HepG2 (cell line): ENCODE measurements around the gene RAD51AP1. TPM values are rescaled to one million over a fixed set of nuclear protein-coding genes. Genes with fewer than 3 reads are reported as not detected.

Experiments used
- CHCHD3 ChIP-seq: sonication (generic); formaldehyde crosslinking; IDR thresholded peaks from 2 replicates; pipeline ENCODE4 v1.8.0; 2022; ENCODE audit warnings: mild to moderate bottlenecking, missing genetic modification reagents, moderate library complexity
- HBP1 ChIP-seq: IDR thresholded peaks from 2 replicates; pipeline ENCODE4 v1.6.1; 2016; ENCODE audit warnings: low read depth, control low read depth
- KAT7 ChIP-seq: IDR thresholded peaks from 2 replicates; pipeline ENCODE4 v1.6.1; 2018; ENCODE audit warnings: borderline replicate concordance, missing compliant biosample characterization
- NFKBIZ ChIP-seq: IDR thresholded peaks from 2 replicates; pipeline ENCODE4 v1.6.1; 2018; ENCODE audit warnings: missing genetic modification reagents, missing compliant biosample characterization
- RARG ChIP-seq: sonication (generic); formaldehyde crosslinking; IDR thresholded peaks from 2 replicates; pipeline ENCODE4 v1.4.0; 2020; ENCODE audit warnings: low read depth, mild to moderate bottlenecking, missing genetic modification reagents
- RFXANK ChIP-seq: IDR thresholded peaks from 2 replicates; pipeline ENCODE4 v1.6.1; 2016
- SIX1 ChIP-seq: sonication (generic); formaldehyde crosslinking; IDR thresholded peaks from 2 replicates; pipeline ENCODE4 v1.4.0; 2020; ENCODE audit warnings: missing genetic modification reagents, borderline replicate concordance
- SP1 ChIP-seq, 2 experiments: fragments of 450-650 bp in 1 of 2; sonication (generic) in 1 of 2; formaldehyde crosslinking in 1 of 2; IDR thresholded peaks; 2 replicates each; pipeline versions ENCODE4 v1.4.0 to v1.6.1; 2016 to 2020; ENCODE audit warnings: missing genetic modification reagents in 1 of 2
- SUZ12 ChIP-seq: fragments of 150-350 bp; IDR thresholded peaks from 2 replicates; pipeline ENCODE4 v1.6.1; 2014; ENCODE audit warnings: low read depth, low read length
- ZBTB42 ChIP-seq: sonication (generic); formaldehyde crosslinking; IDR thresholded peaks from 2 replicates; pipeline ENCODE4 v1.5.0; 2020; ENCODE audit warnings: mild to moderate bottlenecking, missing genetic modification reagents
- ZMYM4 ChIP-seq: sonication (generic); formaldehyde crosslinking; IDR thresholded peaks from 2 replicates; pipeline ENCODE4 v1.8.1; 2023; ENCODE audit warnings: mild to moderate bottlenecking, missing genetic modification reagents
- ZNF180 ChIP-seq: sonication (generic); formaldehyde crosslinking; IDR thresholded peaks from 2 replicates; pipeline ENCODE4 v1.4.0; 2020; ENCODE audit warnings: low read depth, missing genetic modification reagents, borderline replicate concordance
- ZNF225 ChIP-seq: sonication (generic); formaldehyde crosslinking; IDR thresholded peaks from 2 replicates; pipeline ENCODE4 v1.4.0; 2020; ENCODE audit warnings: mild to moderate bottlenecking, missing genetic modification reagents
- ZNF550 ChIP-seq: sonication (generic); formaldehyde crosslinking; IDR thresholded peaks from 2 replicates; pipeline ENCODE4 v1.4.0; 2020; ENCODE audit warnings: mild to moderate bottlenecking, missing genetic modification reagents, borderline replicate concordance
- ZNF615 ChIP-seq: sonication (generic); formaldehyde crosslinking; IDR thresholded peaks from 2 replicates; pipeline ENCODE4 v1.5.0; 2020; ENCODE audit warnings: mild to moderate bottlenecking, missing genetic modification reagents, borderline replicate concordance
- ZNF883 ChIP-seq: sonication (generic); formaldehyde crosslinking; IDR thresholded peaks from 2 replicates; pipeline ENCODE4 v1.5.1; 2020; ENCODE audit warnings: mild to moderate bottlenecking, missing genetic modification reagents; ENCODE audit errors: not compliant biosample characterization
- ZZZ3 ChIP-seq: sonication (generic); formaldehyde crosslinking; IDR thresholded peaks from 2 replicates; pipeline ENCODE4 v1.4.0; 2020; ENCODE audit warnings: missing genetic modification reagents, mild to moderate bottlenecking, borderline replicate concordance
- polyA plus RNA-seq, 8 experiments: library from polyadenylated mRNA; depleted of rRNA in 3 of 8; stranded (reverse) in 7 of 8; unstranded in 1 of 8; fragments of >200 nt; fragmentation: Illumina TruSeq in 4 of 8; extraction: Trizol in 4 of 8; gene quantifications; 2 replicates each; pipeline versions ENCODE4 v1.2.1 to v1.2.3, GENCODE V29; 2011 to 2016; ENCODE audit warnings: low read depth in 4 of 8, missing spikeins in 1 of 8, mixed read lengths in 1 of 8; ENCODE audit not compliant: insufficient read depth in 1 of 8
- total RNA-seq, 5 experiments: library from RNA; depleted of rRNA; stranded (reverse); fragments of >200 nt; fragmentation: Illumina TruSeq; extraction: Trizol; gene quantifications; 2 replicates each; pipeline ENCODE4 v1.2.3, GENCODE V29; 2016; ENCODE audit warnings: low read depth in 1 of 5
- TF ChIP-seq, protein P1 (sequence below): sonication (generic); formaldehyde crosslinking; IDR thresholded peaks from 2 replicates; pipeline ENCODE4 v1.4.0; 2020; ENCODE audit warnings: missing genetic modification reagents
- TF ChIP-seq, protein P2 (sequence below): sonication (generic); formaldehyde crosslinking; IDR thresholded peaks from 2 replicates; pipeline ENCODE4 v1.8.1; 2023; ENCODE audit warnings: mild to moderate bottlenecking, missing genetic modification reagents
- TF ChIP-seq, protein P3 (sequence below): sonication (generic); formaldehyde crosslinking; IDR thresholded peaks from 2 replicates; pipeline ENCODE4 v1.4.0; 2020; ENCODE audit warnings: missing genetic modification reagents, borderline replicate concordance

RAD51AP1 gene
- total and polyA plus RNA-seq, 2 of the 13 experiments (the other 11 are each of a cell fraction or from before 2014, with no cell fraction given): 16.6 to 49.3 TPM

DNA sequence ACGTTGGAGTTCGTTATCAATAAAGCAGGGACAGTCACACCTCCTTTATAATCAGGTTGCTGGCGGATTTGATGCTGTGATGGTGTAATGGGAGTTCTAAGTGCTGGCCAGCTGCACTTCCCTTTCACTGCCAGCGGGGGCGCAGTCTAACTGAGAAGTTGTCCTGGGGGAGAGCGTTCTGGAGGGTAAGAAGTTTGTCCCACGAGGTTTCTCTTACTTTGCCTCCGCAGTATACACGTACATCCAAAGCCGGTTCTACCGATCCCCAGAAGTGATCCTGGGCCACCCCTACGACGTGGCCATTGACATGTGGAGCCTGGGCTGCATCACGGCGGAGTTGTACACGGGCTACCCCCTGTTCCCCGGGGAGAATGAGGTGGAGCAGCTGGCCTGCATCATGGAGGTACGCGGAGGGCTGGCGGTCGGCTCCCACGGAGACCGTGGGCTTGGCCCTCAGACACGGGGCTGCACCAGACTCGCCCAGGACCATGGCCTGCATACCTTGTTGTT, 66.0 kb downstream of the RAD51AP1 start (continued):
- TF ChIP-seq, protein P1, sequence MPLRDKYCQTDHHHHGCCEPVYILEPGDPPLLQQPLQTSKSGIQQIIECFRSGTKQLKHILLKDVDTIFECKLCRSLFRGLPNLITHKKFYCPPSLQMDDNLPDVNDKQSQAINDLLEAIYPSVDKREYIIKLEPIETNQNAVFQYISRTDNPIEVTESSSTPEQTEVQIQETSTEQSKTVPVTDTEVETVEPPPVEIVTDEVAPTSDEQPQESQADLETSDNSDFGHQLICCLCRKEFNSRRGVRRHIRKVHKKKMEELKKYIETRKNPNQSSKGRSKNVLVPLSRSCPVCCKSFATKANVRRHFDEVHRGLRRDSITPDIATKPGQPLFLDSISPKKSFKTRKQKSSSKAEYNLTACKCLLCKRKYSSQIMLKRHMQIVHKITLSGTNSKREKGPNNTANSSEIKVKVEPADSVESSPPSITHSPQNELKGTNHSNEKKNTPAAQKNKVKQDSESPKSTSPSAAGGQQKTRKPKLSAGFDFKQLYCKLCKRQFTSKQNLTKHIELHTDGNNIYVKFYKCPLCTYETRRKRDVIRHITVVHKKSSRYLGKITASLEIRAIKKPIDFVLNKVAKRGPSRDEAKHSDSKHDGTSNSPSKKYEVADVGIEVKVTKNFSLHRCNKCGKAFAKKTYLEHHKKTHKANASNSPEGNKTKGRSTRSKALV (CRISPR knock-in tag): no peak
- TF ChIP-seq ZNF225 (0 out of 2 replicates have a peak, but pooled peaks have one; percentile 39), ZZZ3 (CRISPR knock-in tag) (no peak; the same call in 1 of the 2 replicates), SUZ12 (no peak), SIX1 (CRISPR knock-in tag) (no peak), NFKBIZ (peak; percentile 57; the same call in 1 of the 2 replicates), ZMYM4 (peak; percentile 83), ZNF180 (CRISPR knock-in tag) (no peak), RFXANK (no peak), ZNF883 (CRISPR knock-in tag) (no peak), CHCHD3 (CRISPR knock-in tag) (no peak), KAT7 (peak; percentile 76; the same call in 1 of the 2 replicates), HBP1 (no peak), SP1 (IDR thresholded peaks at IDR 0.05) (no peak), SP1 (CRISPR knock-in tag; IDR thresholded peaks at IDR 0.05) (no peak), ZNF550 (CRISPR knock-in tag) (no peak), ZBTB42 (CRISPR knock-in tag) (0 out of 2 replicates have a peak, but pooled peaks have one; percentile 54), RARG (CRISPR knock-in tag) (no peak), ZNF615 (no peak)
- TF ChIP-seq, protein P2, sequence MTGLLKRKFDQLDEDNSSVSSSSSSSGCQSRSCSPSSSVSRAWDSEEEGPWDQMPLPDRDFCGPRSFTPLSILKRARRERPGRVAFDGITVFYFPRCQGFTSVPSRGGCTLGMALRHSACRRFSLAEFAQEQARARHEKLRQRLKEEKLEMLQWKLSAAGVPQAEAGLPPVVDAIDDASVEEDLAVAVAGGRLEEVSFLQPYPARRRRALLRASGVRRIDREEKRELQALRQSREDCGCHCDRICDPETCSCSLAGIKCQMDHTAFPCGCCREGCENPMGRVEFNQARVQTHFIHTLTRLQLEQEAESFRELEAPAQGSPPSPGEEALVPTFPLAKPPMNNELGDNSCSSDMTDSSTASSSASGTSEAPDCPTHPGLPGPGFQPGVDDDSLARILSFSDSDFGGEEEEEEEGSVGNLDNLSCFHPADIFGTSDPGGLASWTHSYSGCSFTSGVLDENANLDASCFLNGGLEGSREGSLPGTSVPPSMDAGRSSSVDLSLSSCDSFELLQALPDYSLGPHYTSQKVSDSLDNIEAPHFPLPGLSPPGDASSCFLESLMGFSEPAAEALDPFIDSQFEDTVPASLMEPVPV: no peak
- TF ChIP-seq, protein P3, sequence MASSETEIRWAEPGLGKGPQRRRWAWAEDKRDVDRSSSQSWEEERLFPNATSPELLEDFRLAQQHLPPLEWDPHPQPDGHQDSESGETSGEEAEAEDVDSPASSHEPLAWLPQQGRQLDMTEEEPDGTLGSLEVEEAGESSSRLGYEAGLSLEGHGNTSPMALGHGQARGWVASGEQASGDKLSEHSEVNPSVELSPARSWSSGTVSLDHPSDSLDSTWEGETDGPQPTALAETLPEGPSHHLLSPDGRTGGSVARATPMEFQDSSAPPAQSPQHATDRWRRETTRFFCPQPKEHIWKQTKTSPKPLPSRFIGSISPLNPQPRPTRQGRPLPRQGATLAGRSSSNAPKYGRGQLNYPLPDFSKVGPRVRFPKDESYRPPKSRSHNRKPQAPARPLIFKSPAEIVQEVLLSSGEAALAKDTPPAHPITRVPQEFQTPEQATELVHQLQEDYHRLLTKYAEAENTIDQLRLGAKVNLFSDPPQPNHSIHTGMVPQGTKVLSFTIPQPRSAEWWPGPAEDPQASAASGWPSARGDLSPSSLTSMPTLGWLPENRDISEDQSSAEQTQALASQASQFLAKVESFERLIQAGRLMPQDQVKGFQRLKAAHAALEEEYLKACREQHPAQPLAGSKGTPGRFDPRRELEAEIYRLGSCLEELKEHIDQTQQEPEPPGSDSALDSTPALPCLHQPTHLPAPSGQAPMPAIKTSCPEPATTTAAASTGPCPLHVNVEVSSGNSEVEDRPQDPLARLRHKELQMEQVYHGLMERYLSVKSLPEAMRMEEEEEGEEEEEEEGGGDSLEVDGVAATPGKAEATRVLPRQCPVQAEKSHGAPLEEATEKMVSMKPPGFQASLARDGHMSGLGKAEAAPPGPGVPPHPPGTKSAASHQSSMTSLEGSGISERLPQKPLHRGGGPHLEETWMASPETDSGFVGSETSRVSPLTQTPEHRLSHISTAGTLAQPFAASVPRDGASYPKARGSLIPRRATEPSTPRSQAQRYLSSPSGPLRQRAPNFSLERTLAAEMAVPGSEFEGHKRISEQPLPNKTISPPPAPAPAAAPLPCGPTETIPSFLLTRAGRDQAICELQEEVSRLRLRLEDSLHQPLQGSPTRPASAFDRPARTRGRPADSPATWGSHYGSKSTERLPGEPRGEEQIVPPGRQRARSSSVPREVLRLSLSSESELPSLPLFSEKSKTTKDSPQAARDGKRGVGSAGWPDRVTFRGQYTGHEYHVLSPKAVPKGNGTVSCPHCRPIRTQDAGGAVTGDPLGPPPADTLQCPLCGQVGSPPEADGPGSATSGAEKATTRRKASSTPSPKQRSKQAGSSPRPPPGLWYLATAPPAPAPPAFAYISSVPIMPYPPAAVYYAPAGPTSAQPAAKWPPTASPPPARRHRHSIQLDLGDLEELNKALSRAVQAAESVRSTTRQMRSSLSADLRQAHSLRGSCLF (CRISPR knock-in tag): no peak
